GM19193 (cell line): Measurements from ENCODE around the gene ARF3.

Experiments
- POLR2A ChIP-seq: IDR thresholded peaks from 4 replicates; pipeline ENCODE4 v1.6.1; 2011; ENCODE audit not compliant: insufficient read depth, insufficient read length; ENCODE audit errors: extremely low read depth

ARF3 gene

GRCh38 chr12:48988030-48988649, 30.9 kb upstream of the ARF3 start:
- TF ChIP-seq POLR2A, result no peak

- TF ChIP-seq POLR2A, result no peak
Observed at GRCh38 chr12:48986720-48987291, 29.5 kb upstream of the ARF3 start.

- no peak for TF ChIP-seq POLR2A
Observed at GRCh38 chr12:48985901-48986300, 28.6 kb upstream of the ARF3 start.

GRCh38 chr12:48985475-48985897, 28.2 kb upstream of the ARF3 start:
- TF ChIP-seq POLR2A, result no peak

GRCh38 chr12:48982397-48983080, 25.3 kb upstream of the ARF3 start:
- TF ChIP-seq POLR2A, result no peak

GRCh38 chr12:48981757-48982157, 24.5 kb upstream of the ARF3 start:
- TF ChIP-seq POLR2A, result no peak

GRCh38 chr12:48980953-48981756, 23.9 kb upstream of the ARF3 start:
- no peak for TF ChIP-seq POLR2A

GRCh38 chr12:48980389-48980952, 23.2 kb upstream of the ARF3 start:
- no peak for TF ChIP-seq POLR2A

GRCh38 chr12:48979602-48980388, 22.5 kb upstream of the ARF3 start:
- TF ChIP-seq POLR2A, result no peak

GRCh38 chr12:48978741-48979601, 21.7 kb upstream of the ARF3 start:
- no peak for TF ChIP-seq POLR2A

- TF ChIP-seq POLR2A, result no peak
Observed at GRCh38 chr12:48978291-48978740, 21.0 kb upstream of the ARF3 start, which contains the start of gene WNT1. Gene WNT1 (plus strand): TSS chr12:48978322. CDS start chr12:48978651, 329 bp downstream.

GRCh38 chr12:48977290-48978281, 20.3 kb upstream of the ARF3 start:
- no peak for TF ChIP-seq POLR2A
